GM12891 (cell line): Measurements from ENCODE around the gene CCDC12.

Experiments
- PAX5 ChIP-seq: IDR thresholded peaks from 2 replicates; pipeline ENCODE4 v1.6.1; 2011; ENCODE audit warnings: low read length, moderate library complexity, mild to moderate bottlenecking; ENCODE audit not compliant: insufficient read depth, severe bottlenecking
- POLR2A ChIP-seq: IDR thresholded peaks from 2 replicates; pipeline ENCODE4 v1.6.1; 2011; ENCODE audit warnings: low read depth, low read length, control low read depth
- POLR2AphosphoS5 ChIP-seq: IDR thresholded peaks from 2 replicates; pipeline ENCODE4 v1.6.1; 2011; ENCODE audit warnings: low read depth, low read length, control low read depth
- TAF1 ChIP-seq: IDR thresholded peaks from 2 replicates; pipeline ENCODE4 v1.6.1; 2011; ENCODE audit warnings: low read depth, low read length, control low read depth

DNA sequence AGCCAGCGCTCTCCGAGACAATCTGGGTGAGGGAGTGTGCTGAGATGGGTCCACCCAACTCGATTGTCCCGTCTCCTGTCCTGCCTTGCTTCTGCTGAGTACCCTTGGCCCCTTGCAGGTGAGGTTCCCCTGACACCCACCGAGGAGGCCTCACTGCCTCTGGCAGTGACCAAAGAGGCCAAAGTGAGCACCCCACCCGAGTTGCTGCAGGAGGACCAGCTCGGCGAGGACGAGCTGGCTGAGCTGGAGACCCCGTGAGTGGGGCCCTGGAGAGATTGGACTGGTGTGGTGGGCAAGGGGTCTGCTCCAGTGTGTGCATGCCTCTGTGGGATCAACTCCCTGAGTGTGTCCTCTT lies 26.5 kb upstream of the CCDC12 start:
- no peak for TF ChIP-seq POLR2A
- TF ChIP-seq POLR2AphosphoS5, result no peak
- TF ChIP-seq TAF1, result no peak
- TF ChIP-seq PAX5, result no peak
